A549 treated with RU486 at 1 μM for 4 hours (cell line): ENCODE measurements around the gene LYZL1. TPM values are rescaled to one million over a fixed set of nuclear protein-coding genes. Genes with fewer than 3 reads are reported as not detected.

ENCODE experiments used
- total RNA-seq: library from RNA; stranded (reverse); fragments of 200-300 nt; extraction: Qiagen RNA extraction; gene quantifications from 5 replicates; pipeline ENCODE4 v1.2.3, GENCODE V29; 2022; ENCODE audit warnings: low read depth

LYZL1 gene
- total RNA-seq, result not detected in 5 replicates

GRCh38 chr10:29288906-29289305 lies at the start of gene LYZL1:
Gene LYZL1, plus strand, starts transcription at chr10:29289070. Its CDS starts 2,798 bp downstream, at chr10:29291868.

